Neural cell (in vitro differentiated cells): Measurements from ENCODE around the gene CRIP1. TPM values are rescaled to one million over a fixed set of nuclear protein-coding genes. Genes with fewer than 3 reads are reported as not detected.

Source experiments
- H2AFZ ChIP-seq: fragments of 200-600, 300-800 bp; sonication (generic), shearing (Covaris generic); 2 replicates; pipeline ENCODE4 v1.6.0; 2014; ENCODE audit warnings: low read depth, mild to moderate bottlenecking, antibody characterized with exemption, low read length, moderate library complexity
- H3F3A ChIP-seq: fragments of 200-600 bp; shearing (Covaris generic); 2 replicates; pipeline ENCODE4 v1.6.1; 2016; ENCODE audit warnings: mild to moderate bottlenecking, moderate library complexity, mixed read lengths, antibody characterized with exemption, low read length; ENCODE audit not compliant: insufficient read depth, poor library complexity, severe bottlenecking
- H3K27ac ChIP-seq: fragments of 200-600, 300-800 bp; sonication (generic), shearing (Covaris generic); 2 replicates; pipeline ENCODE4 v1.5.1; 2014; ENCODE audit warnings: mild to moderate bottlenecking, low read length, moderate library complexity
- H3K27me3 ChIP-seq: fragments of 300-800, 200-600 bp; sonication (generic), shearing (Covaris generic); 2 replicates; pipeline ENCODE4 v1.6.0; 2014; ENCODE audit warnings: mild to moderate bottlenecking, low read depth, low read length, moderate library complexity; ENCODE audit not compliant: insufficient read depth
- H3K36me3 ChIP-seq: fragments of 300-800, 200-600 bp; sonication (generic), shearing (Covaris generic); 2 replicates; pipeline ENCODE4 v1.5.1; 2014; ENCODE audit warnings: mild to moderate bottlenecking, antibody characterized with exemption, low read length, moderate library complexity; ENCODE audit not compliant: insufficient read depth
- H3K4me2 ChIP-seq: fragments of 300-800, 200-600 bp; sonication (generic), shearing (Covaris generic); 2 replicates; pipeline ENCODE4 v1.6.0; 2014; ENCODE audit warnings: mild to moderate bottlenecking, low read length
- H3K4me3 ChIP-seq: fragments of 300-800, 200-600 bp; sonication (generic), shearing (Covaris generic); 2 replicates; pipeline ENCODE4 v1.5.1; 2014; ENCODE audit warnings: mild to moderate bottlenecking, low read length, moderate library complexity
- H3K79me2 ChIP-seq: fragments of 200-600 bp; shearing (Covaris generic); replicated peaks from 2 replicates; pipeline ENCODE4 v1.6.0; 2014; ENCODE audit warnings: mild to moderate bottlenecking, low read length, moderate library complexity; ENCODE audit not compliant: insufficient read depth
- H3K9ac ChIP-seq: fragments of 300-800, 200-600 bp; sonication (generic), shearing (Covaris generic); 2 replicates; pipeline ENCODE4 v1.6.1; 2016; ENCODE audit warnings: mild to moderate bottlenecking, low read length, mixed read lengths
- H3K9me2 ChIP-seq: fragments of 200-600 bp; shearing (Covaris generic); 2 replicates; pipeline ENCODE4 v1.6.1; 2016; ENCODE audit warnings: mild to moderate bottlenecking, low read length, mixed read lengths; ENCODE audit not compliant: insufficient read depth
- H3K9me3 ChIP-seq: fragments of 200-600, 300-800 bp; sonication (generic), shearing (Covaris generic); 2 replicates; pipeline ENCODE4 v1.6.1; 2016; ENCODE audit warnings: mild to moderate bottlenecking, mixed run types, low read length, moderate library complexity, mixed read lengths
- H4K20me1 ChIP-seq: fragments of 200-600 bp; shearing (Covaris generic); 2 replicates; pipeline ENCODE4 v1.6.1; 2016; ENCODE audit warnings: mild to moderate bottlenecking, mixed run types; ENCODE audit not compliant: insufficient read depth
- EP300 ChIP-seq: fragments of 450-650 bp; conservative IDR thresholded peaks from 2 replicates; pipeline ENCODE4 v1.6.1; 2014; ENCODE audit warnings: antibody characterized with exemption, mild to moderate bottlenecking, moderate library complexity; ENCODE audit not compliant: poor library complexity, severe bottlenecking
- EZH2 ChIP-seq: fragments of 200-600, 300-800 bp; shearing (Covaris generic), sonication (generic); IDR thresholded peaks from 2 replicates; pipeline ENCODE4 v1.6.1; 2014; ENCODE audit warnings: antibody characterized with exemption, low read length, borderline replicate concordance, mild to moderate bottlenecking; ENCODE audit not compliant: insufficient read depth, poor library complexity, severe bottlenecking
- MXI1 ChIP-seq: fragments of 450-650 bp; conservative IDR thresholded peaks from 2 replicates; pipeline ENCODE4 v1.6.1; 2014; ENCODE audit warnings: antibody characterized with exemption, mild to moderate bottlenecking; ENCODE audit not compliant: poor library complexity, severe bottlenecking
- POLR2AphosphoS5 ChIP-seq: IDR thresholded peaks from 2 replicates; pipeline ENCODE4 v1.6.1; 2012
- RAD21 ChIP-seq: fragments of 450-650 bp; conservative IDR thresholded peaks from 2 replicates; pipeline ENCODE4 v1.6.1; 2014; ENCODE audit warnings: antibody characterized with exemption, mild to moderate bottlenecking, moderate library complexity
- REST ChIP-seq: IDR thresholded peaks from 2 replicates; pipeline ENCODE4 v1.6.1; 2012; ENCODE audit warnings: borderline replicate concordance
- SMC3 ChIP-seq: fragments of 450-650 bp; conservative IDR thresholded peaks from 2 replicates; pipeline ENCODE4 v1.6.1; 2014; ENCODE audit warnings: antibody characterized with exemption, mild to moderate bottlenecking, moderate library complexity; ENCODE audit not compliant: poor library complexity
- TAF1 ChIP-seq: IDR thresholded peaks from 2 replicates; pipeline ENCODE4 v1.6.1; 2012; ENCODE audit warnings: low read depth
- polyA minus RNA-seq: library from RNA; depleted of rRNA, polyadenylated mRNA; stranded (reverse); fragments of >200 nt; gene quantifications from 2 replicates; pipeline ENCODE4 v1.2.3, GENCODE V29; 2014
- polyA plus RNA-seq: library from polyadenylated mRNA; depleted of rRNA; stranded (reverse); fragments of >200 nt; gene quantifications from 2 replicates; pipeline ENCODE4 v1.2.3, GENCODE V29; 2014
- TF ChIP-seq, protein P1 (sequence below): fragments of 450-650 bp; IDR thresholded peaks from 2 replicates; pipeline ENCODE4 v1.5.1; 2014; ENCODE audit warnings: antibody characterized with exemption, mild to moderate bottlenecking, moderate library complexity; ENCODE audit not compliant: poor library complexity, severe bottlenecking

The CRIP1 gene, protein sequence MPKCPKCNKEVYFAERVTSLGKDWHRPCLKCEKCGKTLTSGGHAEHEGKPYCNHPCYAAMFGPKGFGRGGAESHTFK
- polyA plus RNA-seq, result 0.58 and 0.82 TPM in 2 replicates
- polyA minus RNA-seq, result 1.2 TPM in 1 of 2 replicates, not detected in the other

- no peak within 1 kb of the TSS for H3K27ac ChIP-seq
- H3K4me2 ChIP-seq, result no peak within 1 kb of the TSS
- no peaks in the 10 kb centered on the region for H3K79me2 ChIP-seq
- no peak within 1 kb of the TSS for H3K9ac ChIP-seq
- no peaks in the 10 kb centered on the region for H3K36me3 ChIP-seq
- H2AFZ ChIP-seq, result no peak within 1 kb of the TSS
- H3K27me3 ChIP-seq, result peaks cover 29% of the 10 kb centered on the region
- H3K9me2 ChIP-seq, result no peaks in the 10 kb centered on the region
- H3K4me3 ChIP-seq, result no peak within 1 kb of the TSS
- TF ChIP-seq MXI1 (no peak), REST (no peak), POLR2AphosphoS5 (no peak), EZH2 (no peak), TAF1 (no peak), EP300 (no peak), RAD21 (no peak), SMC3 (no peak)
- TF ChIP-seq, protein P1, sequence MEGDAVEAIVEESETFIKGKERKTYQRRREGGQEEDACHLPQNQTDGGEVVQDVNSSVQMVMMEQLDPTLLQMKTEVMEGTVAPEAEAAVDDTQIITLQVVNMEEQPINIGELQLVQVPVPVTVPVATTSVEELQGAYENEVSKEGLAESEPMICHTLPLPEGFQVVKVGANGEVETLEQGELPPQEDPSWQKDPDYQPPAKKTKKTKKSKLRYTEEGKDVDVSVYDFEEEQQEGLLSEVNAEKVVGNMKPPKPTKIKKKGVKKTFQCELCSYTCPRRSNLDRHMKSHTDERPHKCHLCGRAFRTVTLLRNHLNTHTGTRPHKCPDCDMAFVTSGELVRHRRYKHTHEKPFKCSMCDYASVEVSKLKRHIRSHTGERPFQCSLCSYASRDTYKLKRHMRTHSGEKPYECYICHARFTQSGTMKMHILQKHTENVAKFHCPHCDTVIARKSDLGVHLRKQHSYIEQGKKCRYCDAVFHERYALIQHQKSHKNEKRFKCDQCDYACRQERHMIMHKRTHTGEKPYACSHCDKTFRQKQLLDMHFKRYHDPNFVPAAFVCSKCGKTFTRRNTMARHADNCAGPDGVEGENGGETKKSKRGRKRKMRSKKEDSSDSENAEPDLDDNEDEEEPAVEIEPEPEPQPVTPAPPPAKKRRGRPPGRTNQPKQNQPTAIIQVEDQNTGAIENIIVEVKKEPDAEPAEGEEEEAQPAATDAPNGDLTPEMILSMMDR, result no peak
- no peaks in the 10 kb centered on the region for H3K9me3 ChIP-seq
- H3F3A ChIP-seq, result no peaks in the 10 kb centered on the region
- no peaks in the 10 kb centered on the region for H4K20me1 ChIP-seq
Measured at GRCh38 chr14:105486163-105486973, at the start of gene CRIP1. CRIP1 (plus strand) TSS chr14:105486886; CDS start chr14:105487260, 374 bp downstream.

DNA sequence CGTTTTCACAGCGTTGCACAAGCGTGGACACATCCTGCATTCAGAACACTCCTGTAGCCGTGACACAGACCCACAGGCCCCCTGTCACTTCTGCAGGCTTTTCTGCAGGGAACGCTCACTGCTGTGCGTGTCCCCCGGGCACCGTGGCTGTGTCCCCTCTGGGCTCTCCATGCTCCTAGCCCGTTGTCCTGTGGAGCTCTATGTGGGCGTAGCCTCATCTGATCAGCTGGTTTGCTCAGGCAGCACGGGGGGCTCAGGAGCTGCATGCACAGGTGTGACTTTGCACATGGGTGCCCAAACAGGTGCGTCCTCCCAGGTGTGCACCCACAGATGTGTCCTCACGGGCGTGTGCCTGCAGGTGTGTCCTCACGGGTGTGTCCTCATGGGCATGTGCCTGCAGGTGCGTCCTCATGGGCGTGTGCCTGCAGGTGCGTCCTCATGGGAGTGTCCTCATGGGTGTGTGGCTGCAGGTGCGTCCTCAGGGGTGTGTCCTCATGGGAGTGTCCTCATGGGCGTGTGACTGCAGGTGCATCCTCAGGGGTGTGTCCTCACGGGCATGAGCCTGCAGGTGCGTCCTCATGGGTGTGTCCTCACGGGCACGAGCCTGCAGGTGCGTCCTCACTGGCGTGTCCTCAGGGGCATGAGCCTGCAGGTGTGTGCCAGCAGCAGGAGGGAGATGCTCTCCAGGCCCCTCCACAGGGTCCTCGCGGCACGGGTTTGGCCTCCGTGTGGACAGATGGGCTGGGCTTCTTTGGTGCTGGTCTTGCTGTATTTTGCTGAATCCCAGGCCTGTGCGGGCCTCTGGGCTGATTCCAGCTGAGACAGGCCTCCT lies 49.6 kb upstream of the CRIP1 start:
- no peak overlapping the region for H2AFZ ChIP-seq
- H3K27ac ChIP-seq, result no peak overlapping the region
- peaks cover 3% of the 10 kb centered on the region for H4K20me1 ChIP-seq
- H3K9me2 ChIP-seq, result no peaks in the 10 kb centered on the region
- no peak overlapping the region for H3K4me3 ChIP-seq
- no peaks in the 10 kb centered on the region for H3K9me3 ChIP-seq
- no peak overlapping the region for H3K4me2 ChIP-seq
- H3K36me3 ChIP-seq, result no peaks in the 10 kb centered on the region
- no peaks in the 10 kb centered on the region for H3F3A ChIP-seq
- no peak overlapping the region for H3K9ac ChIP-seq
- peaks cover 34% of the 10 kb centered on the region for H3K79me2 ChIP-seq
- H3K27me3 ChIP-seq, result no peaks in the 10 kb centered on the region
- TF ChIP-seq, protein P1, result no peak
- no peak for TF ChIP-seq TAF1
- TF ChIP-seq SMC3, result no peak
- TF ChIP-seq RAD21, result no peak
- no peak for TF ChIP-seq MXI1
- TF ChIP-seq REST, result no peak
- no peak for TF ChIP-seq POLR2AphosphoS5
- no peak for TF ChIP-seq EP300
- TF ChIP-seq EZH2, result no peak
